Kidney epithelial cell (primary cell): ENCODE measurements around the gene NUFIP1. TPM values are rescaled to one million over a fixed set of nuclear protein-coding genes. Genes with fewer than 3 reads are reported as not detected.
"Not testable (repeated sequence)": the region's sequence is repeated elsewhere in the genome, so short reads cannot be mapped to it uniquely, and the experiment has no call there.

Source experiments
- DNase-seq: peaks from one replicate; pipeline ENCODE4 v3.0.0-alpha.2; 2010; ENCODE audit warnings: low read depth
- H3K27me3 ChIP-seq: 2 replicates; pipeline ENCODE4 v1.6.0; 2011; ENCODE audit warnings: low read length; ENCODE audit not compliant: control insufficient read depth, insufficient read depth
- H3K36me3 ChIP-seq: 2 replicates; pipeline ENCODE4 v1.5.1; 2011; ENCODE audit warnings: low read length; ENCODE audit not compliant: control insufficient read depth, insufficient read depth
- H3K4me3 ChIP-seq: 2 replicates; pipeline ENCODE4 v1.5.1; 2011; ENCODE audit warnings: low read depth, mild to moderate bottlenecking, control low read depth, low read length
- CTCF ChIP-seq: IDR thresholded peaks from 2 replicates; pipeline ENCODE4 v1.5.1; 2011; ENCODE audit warnings: mild to moderate bottlenecking, moderate library complexity, low read length, control low read depth, inconsistent platforms; ENCODE audit not compliant: insufficient read depth, poor library complexity, severe bottlenecking
- total RNA-seq: library from RNA; depleted of rRNA; stranded (reverse); fragments of >200 nt; gene quantifications from 2 replicates; pipeline ENCODE4 v1.2.3, GENCODE V29; 2015

Gene NUFIP1
- 6.3 and 6.6 TPM in 2 replicates for total RNA-seq

GRCh38 chr13:44989071-44989889 is at the start of gene NUFIP1, which contains the start of gene GPALPP1:
Gene NUFIP1, minus strand, starts transcription at chr13:44989471. Its CDS starts 35 bp downstream, at chr13:44989436.
Gene GPALPP1, plus strand, starts transcription at chr13:44989538. Its CDS starts 117 bp downstream, at chr13:44989655.
- Histone ChIP-seq H3K4me3 (peak within 1 kb of the TSS; percentile 82), H3K36me3 (no peaks in the 10 kb centered on the region), H3K27me3 (no peaks in the 10 kb centered on the region)
- peak; percentile 81 for DNase-seq
- peak; percentile 12 for TF ChIP-seq CTCF

GRCh38 chr13:45036206-45036605 is 46.9 kb upstream of the NUFIP1 start:
- no peak overlapping the region for H3K4me3 ChIP-seq
- no peaks in the 10 kb centered on the region for H3K27me3 ChIP-seq
- DNase-seq: no peak
- no peak for TF ChIP-seq CTCF
- no peaks in the 10 kb centered on the region for H3K36me3 ChIP-seq

GRCh38 chr13:45034342-45034741 is 45.1 kb upstream of the NUFIP1 start:
- Histone ChIP-seq H3K27me3 (no peaks in the 10 kb centered on the region), H3K36me3 (no peaks in the 10 kb centered on the region), H3K4me3 (no peak overlapping the region)
- TF ChIP-seq CTCF: no peak
- DNase-seq: no peak

GRCh38 chr13:45024847-45025246 is 35.6 kb upstream of the NUFIP1 start:
- no peaks in the 10 kb centered on the region for H3K36me3 ChIP-seq
- H3K27me3 ChIP-seq: no peaks in the 10 kb centered on the region
- no peak for TF ChIP-seq CTCF
- no peak for DNase-seq
- no peak overlapping the region for H3K4me3 ChIP-seq

GRCh38 chr13:45021250-45021649 is 32.0 kb upstream of the NUFIP1 start:
- H3K36me3 ChIP-seq: no peaks in the 10 kb centered on the region
- DNase-seq: no peak

GRCh38 chr13:45019981-45020380 is 30.7 kb upstream of the NUFIP1 start:
- H3K36me3 ChIP-seq, H3K4me3 ChIP-seq, DNase-seq, H3K27me3 ChIP-seq: not testable (repeated sequence)

More at GRCh38 chr13:45021250-45021649, 32.0 kb upstream of the NUFIP1 start:
- no peak for TF ChIP-seq CTCF
- H3K4me3 ChIP-seq: no peak overlapping the region
- H3K27me3 ChIP-seq: no peaks in the 10 kb centered on the region
